Effector CD4-positive, alpha-beta T cell (primary cell): ENCODE measurements around the gene METTL8.
"Not testable (repeated sequence)": the region's sequence is repeated elsewhere in the genome, so short reads cannot be mapped to it uniquely, and the experiment has no call there.

Experiments
- DNase-seq: peaks from one replicate; pipeline ENCODE4 v3.0.0-alpha.2; 2020

Gene METTL8

DNA sequence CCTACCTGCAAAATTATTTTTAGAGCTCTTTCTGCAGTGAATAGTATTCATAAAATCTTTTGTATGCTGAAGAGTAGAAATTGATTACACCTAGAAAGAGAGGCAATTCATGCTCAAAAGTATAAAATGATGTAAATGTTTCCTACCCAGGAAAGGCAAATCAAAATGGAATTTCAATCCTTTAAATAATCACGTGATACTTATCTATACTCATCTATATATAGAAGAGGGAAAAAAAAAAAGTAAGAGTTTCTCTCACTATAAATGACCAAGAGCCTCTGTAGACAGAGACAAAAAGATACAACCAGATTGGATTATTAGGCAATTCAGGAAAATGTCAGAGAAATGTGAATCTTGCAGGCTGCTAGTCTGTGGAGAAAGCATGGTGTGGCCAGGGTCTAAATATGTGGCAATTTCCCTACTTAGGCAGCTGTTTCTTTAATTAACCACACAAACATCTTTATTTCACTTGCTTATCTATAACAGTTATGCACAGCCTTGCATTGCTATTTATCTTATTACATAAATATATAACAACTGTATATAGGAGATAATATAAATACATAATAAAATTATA, 39.5 kb downstream of the METTL8 start:
- DNase-seq = no peak

DNA sequence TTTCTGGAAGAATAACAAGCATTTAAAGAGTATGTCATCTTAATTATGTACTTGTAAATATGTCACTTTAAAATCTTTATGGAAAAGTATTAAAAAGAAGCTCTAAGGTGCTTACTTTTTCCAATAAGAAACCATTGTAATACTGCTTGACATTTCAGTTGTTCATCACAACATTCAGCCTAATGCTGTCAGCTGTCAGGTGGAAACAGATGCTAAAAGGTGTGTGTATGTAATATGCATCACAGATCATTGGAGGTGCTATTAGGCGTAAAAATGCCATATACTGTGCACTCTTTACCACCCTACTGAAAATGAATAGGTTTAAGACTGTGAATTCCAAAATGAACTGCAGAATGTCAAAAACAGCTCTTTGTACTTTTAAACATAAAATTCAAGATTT, 40.3 kb downstream of the METTL8 start:
- no peak for DNase-seq

DNA sequence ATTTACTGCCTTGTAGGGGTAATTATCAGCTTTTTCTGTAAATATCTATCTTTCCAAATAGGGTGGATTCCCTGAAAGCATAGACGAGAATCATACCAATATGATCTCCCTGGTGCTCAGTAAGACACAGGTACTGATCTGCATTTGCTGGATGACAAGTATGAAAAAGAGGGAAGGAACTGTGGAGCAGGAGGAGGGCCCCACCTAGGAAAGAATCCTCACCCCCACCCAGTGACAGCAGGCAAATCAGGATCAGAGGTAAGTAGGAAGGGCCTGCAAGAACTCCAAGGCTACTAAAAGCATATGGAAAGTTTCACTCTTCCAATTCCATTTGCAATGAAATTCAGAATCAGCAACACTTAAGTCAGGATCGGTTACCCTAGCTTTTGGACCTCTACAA, 42.3 kb downstream of the METTL8 start:
- no peak for DNase-seq

DNA sequence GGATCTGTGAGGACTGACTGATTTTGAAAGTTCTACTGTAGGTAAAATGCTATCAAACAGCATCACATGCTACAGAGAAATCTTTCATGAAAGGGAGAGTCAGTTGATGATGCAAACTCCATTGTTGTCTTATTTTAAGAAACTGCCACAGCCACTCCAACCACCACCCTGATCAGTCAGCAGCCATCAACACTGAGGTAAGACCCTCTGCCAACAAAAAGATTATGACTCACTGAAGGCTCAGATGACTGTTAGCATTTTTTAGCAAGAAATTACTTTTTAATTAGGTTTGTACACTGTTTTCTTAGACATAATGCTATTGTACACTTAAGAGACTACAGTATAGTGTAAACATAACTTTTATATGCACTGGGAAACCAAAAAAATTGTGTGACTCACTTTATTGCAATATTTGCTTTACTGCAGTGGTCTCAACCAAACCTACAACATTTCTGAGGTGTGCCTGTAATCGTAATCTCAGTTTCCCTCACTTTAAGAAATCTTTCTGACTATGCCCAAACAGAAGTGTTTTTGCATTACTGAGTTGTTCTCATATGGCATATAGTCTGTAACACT, 42.8 kb downstream of the METTL8 start:
- no peak for DNase-seq

DNA sequence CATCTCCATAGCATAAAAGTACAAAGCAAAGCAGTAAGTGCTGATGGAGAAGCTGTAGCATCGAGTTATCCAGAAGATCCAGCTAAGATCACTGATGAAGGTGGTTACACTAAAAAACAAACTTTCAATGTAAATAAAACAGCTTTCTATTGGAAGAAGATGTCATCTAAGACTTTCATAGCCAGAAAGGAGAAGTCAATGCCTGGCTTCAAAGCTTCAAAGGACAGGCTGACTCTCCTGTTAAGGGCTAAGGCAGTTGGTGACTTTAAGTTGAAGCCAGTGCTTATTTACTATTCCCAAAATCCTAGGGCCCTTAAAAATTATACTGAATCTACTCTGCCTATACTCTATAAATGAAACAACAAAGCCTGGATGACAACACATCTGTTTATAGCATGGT, 44.0 kb downstream of the METTL8 start:
- no peak for DNase-seq

DNA sequence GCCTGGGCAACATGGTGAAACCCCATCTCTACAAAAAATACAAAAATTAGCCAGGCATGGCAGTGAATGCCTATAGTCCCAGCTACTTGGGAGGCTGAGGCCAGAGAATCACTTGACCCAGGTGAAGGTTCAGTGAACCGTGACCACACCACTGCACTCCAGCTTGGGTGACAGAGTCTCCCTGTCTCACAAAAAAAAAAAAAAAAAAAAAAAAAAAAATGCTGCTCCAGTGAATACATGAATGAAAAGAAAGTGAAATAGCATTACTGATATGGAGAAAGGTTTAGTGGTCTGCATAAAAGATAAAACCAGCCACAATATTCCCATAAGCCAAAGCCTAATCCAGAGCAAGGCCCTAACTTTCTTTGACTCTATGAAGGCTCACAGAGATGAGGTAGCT, 44.5 kb downstream of the METTL8 start:
- no peak for DNase-seq

DNA sequence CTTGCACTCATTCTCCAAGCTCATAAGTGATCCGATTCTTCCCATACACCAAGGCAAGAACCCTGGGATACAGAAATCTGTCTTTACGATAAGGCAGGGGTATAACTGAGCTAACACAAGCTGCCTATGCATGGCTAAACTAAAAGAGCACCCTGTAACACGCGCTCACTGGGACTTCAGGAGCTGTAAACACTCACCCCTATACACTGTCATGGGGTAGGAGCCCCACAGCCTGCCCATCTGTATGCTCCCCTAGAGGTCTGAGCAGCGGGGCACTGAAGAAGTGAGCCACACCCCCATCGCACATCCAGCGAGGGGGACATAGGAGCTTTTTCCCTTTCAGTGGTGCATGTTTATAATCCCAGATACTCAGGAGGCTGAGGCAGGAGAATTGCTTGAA, 46.7 kb downstream of the METTL8 start:
- DNase-seq = no peak

DNA sequence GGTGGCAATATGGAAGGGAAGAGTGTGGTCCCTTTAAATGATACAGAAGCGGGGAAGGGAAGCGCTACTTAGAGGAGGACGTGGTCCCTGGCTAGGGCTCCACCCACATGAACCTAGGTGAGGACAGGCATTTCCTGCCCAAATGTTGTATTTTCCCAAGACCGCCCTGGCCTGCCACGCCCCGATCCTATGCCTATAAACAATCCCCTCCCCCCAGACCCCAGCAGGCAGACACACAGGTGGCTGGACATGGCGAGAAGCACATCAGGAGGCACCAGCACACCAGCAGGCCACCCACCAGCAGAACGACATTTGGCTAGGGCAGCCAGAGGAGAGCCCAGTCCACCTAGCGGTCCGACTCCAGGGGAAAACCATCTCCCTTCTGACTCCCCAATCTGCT, 47.2 kb downstream of the METTL8 start:
- no peak for DNase-seq

DNA sequence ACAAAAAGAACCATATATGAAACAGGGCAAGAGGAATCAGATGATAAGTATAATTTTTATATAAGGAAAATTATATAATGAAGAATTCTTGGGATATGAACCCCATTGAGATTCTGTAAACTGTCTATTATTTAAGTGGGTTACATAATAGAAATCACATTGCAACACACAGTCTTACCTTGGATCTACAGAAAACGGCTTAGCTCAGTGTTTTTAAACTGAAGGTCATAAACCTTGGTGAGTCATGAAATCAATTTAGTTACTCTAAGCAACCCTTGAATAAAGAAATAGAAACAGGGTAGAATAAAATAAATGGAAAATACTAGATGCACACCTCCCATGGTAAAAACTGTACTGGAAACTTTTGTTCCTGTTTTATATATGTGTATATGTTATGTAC, 50.7 kb downstream of the METTL8 start:
- DNase-seq = no peak

DNA sequence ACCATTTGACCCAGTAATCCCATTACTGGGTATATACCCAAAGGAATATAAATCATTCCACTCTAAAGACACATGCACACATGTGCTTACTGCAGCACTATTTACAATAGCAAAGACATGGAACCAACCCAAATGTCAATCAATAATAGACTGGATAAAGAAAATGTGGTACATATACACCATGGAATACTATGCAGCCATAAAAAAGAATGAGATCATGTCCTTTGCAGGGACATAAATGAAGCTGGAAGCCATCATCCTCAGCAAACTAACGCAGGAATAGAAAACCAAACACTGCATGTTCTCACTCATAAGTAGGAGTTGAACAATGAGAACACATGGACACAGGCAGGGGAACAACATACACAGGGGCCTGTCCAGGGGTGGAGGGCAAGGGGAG, 51.6 kb downstream of the METTL8 start:
- not testable (repeated sequence) for DNase-seq

DNA sequence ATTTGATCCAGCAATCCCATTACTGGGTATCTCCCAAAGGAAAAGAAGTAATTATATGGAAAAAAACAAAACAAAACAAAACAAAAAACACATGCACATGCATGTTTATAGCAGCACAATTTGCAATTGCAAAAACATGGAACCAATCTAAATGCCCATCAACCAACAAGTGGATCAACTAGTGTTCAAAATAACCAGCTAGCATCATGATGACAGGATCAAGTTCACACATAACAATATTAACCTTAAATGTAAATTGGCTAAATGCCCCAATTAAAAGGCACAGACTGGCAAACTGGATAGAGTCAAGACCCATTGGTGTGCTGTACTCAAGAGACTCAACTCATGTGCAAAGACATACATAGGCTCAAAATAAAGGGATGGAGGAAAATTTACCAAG, 55.9 kb downstream of the METTL8 start:
- DNase-seq = not testable (repeated sequence)

DNA sequence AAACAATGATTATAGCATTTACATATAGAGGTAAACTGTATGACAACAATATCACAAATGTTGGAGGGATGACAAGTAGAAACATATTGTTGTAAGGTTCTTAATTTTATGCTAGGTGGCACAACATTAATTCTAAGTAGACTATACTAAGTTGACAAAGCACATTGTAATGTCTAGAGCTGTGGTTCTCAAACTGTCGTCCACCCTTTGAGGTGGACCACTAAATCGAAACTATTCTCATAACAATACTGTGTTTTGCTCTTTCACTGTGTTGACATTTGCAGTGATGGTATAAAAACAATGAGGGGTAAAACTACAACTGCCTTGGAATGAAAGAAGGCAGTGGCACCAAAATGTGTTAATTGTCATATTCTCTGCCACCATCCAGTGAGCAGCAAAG, 66.1 kb downstream of the METTL8 start:
- DNase-seq = no peak

DNA sequence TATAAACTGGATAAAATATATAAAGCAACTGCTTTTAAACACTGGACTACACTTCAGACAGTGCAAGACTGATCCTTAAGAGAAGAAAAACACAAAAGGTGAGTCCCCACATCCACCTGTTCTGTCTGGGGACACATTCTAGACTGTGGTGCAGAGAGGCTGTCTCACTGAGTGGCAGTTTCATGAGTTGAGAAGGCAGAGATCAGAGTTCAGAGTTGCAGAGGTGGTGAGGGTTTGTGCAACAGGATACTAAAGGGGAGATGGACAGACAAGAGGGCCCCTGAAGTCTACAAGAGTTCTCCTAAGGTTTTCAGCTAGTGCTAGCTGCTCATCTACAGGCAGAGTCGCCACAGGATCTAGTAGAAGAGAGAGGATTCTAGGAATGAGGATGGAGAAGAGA, 68.0 kb downstream of the METTL8 start:
- DNase-seq = no peak

DNA sequence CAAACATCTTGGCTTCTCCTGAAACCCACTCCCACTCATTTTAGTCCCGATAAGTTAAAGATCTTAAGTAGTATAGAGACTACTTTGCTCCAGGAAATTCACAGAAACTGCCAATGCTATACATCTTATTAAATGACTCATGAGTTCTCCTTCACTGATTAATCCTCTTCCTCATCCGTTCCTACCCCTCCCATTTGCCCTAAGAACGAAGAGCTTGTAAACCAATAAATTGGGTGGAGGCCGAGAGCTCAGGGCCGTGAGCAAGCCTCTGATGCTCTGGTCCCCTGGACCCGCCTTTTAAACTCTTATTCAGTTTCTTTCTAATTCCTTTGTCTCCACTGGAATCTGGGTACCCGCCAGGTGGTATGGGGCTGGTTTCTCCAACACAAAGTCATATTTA, 68.6 kb downstream of the METTL8 start:
- no peak for DNase-seq

DNA sequence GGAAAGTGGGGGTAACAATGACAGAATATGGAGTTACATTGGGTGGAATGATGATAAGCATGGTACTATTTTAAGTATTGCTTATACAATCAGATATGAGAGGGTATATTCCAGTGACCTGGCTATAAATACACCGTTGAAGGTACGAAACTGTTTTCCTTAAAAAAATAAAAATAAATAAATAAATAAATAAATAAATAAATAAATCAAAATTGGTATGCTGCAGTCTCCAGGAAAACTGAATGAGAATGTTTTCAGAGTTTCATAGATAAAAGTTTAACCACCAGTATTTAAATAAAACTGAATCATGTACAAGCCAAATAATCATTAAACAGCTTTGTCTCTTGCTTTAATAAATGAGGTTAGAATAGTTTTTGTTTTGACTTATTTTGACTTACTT, 71.4 kb downstream of the METTL8 start:
- no peak for DNase-seq

DNA sequence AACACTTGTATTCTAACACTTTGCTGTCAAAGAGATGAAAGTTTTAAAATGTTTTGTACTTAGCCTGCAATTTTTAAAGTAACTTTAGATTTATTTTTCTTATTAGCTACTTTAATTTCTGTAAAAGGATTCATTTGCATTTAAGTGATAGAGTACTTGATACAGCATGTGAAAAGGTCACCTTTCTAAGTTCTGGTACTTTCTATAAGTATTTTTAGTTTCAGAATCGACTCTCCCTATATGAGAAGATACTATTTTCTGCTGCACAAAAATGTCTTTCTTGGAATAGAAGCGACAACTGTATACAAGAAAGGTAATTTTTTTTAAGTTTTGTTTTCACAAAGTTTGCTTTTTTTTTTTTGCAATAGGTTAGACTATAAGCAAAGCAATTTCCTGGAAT, 72.9 kb downstream of the METTL8 start:
- DNase-seq = no peak

DNA sequence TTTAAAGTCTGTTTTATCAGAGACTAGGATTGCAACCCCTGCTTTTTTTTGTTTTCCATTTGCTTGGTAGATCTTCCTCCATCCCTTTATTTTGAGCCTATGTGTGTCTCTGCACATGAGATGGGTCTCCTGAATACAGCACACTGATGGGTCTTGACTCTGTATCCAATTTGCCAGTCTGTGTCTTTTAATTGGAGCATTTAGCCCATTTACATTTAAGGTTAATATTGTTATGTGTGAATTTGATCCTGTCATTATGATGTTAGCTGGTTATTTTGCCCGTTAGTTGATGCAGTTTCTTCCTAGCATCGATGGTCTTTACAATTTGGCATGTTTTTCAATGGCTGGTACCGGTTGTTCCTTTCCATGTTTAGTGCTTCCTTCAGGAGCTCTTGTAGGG, 80.0 kb downstream of the METTL8 start:
- not testable (repeated sequence) for DNase-seq

DNA sequence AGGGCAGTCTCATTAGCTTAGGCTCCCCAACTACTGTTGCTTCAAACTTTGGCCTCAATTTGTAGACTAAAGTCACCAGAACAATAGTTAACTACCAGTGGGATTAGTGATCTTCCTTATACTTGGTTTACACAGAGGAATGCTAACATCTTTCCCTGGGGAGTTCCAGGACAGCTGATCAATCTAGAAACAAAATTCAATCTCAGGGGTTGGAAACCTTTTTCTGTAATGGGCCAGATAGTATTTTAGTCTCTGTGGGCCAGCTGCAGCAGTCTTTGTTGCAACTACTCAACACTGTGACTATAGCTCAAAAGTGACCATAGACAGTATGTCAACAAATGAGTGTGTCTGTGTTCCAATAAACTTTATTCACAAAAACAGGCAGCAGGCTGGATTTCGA, 85.7 kb downstream of the METTL8 start:
- no peak for DNase-seq

DNA sequence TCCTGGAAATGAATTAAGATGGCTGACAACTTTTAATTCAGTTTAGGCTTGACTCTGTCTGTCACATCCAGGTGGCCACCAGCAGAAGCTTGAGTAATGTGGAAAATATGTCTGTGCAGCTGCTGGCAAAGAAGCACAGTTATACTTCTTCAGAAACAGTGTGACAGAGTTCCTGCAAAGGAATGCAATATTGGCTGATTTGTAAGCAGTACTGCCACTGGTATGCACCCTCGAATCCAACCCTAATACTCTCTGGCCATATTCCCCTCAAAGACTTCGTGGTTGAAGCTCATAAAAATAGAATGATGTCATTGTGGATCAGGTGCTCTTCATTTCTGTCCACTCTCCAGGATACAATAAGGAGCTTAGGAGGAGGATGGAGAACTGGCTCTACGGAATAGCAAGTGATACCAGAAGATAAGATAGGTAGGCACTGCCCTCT, 86.2 kb downstream of the METTL8 start:
- no peak for DNase-seq

DNA sequence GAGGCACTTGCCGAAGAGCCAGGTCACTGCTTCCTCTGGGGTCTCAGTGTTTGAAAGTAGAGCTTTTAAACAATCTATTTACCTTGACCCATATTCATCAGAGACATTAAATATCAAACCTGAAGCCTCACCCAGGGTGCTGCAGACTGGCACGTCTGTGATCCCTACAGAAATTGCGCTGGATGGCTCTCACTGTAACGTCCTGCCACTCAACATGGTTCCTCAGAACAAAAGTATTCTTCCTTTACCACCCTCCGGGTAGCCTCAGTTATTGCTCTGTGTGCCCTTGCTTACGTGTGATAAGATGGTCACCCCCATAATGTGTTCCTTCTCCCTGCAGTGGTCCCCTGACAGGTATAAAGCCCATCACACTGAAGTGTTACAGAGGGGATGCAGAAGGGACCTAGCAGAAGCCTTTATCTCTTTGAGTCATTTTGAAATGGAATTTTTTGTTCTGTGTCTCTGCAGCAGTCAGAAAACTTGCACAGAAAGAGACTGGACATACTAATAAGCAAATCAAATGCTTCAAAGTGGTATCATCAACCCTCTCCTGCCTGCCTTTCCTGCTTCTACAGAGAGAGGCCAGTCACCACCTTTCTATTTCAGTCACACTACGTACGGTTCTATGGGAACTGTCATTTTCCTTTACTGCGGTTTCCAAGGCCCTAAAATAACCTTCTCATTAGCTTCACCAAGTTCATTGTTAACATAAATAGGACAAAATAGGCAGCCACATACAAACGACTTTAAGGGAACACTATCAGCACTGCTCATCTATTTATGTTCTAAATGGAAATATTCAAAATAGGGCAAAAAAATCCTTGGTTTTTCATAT, 86.8 kb downstream of the METTL8 start:
- no peak for DNase-seq

DNA sequence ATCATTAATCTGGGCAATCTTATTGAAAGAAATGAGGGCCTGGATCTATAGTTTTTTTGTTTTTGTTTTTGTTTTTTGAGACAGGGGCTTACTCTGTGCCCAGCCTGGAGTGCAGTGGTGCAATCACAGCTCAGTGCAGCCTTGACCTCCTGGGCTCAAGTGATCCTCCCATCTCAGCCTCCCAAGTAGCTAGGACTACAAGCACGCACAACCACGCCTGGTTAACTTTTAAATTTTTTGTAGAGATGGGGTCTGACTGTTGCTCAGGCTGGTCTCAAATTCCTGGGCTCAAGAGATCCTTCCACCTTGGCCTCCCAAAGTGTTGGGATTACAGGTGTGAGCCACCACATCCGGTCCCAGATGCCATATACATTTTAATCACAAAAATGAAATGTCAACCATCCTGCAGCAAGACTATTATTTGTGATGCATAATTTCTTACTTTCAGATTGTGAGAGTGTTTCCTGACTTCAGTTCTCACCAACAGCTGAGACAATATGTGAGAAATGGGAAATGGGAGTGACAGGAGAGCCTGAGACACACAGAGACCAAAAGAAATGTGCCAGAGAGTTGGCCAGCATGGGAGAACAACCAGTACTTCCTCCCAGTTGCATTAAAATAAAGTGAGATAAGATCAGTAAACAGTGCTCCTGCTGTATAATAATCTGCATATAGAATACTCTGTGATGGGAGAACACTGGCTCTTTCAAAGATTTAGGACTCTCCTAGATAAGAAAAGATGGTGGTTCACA, 87.6 kb downstream of the METTL8 start:
- DNase-seq = no peak

DNA sequence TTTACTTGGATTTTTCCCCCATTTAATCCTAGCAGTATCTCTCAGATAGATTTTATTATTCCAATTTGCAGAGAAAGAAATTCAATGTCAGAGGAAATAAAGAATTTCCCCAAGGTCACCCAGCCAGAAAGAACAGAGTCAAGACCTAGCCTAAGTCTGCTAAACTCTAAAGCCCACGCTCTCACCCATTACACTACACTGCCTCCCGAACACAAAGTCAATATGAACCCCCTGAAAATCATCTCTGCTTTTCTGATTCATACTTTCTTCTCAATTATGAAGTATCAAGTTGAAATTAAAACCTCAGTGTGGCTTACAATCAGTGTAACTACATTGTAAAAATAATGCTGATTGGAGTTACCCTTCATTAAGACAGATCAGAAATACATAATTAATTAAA, 89.6 kb downstream of the METTL8 start:
- DNase-seq = no peak

DNA sequence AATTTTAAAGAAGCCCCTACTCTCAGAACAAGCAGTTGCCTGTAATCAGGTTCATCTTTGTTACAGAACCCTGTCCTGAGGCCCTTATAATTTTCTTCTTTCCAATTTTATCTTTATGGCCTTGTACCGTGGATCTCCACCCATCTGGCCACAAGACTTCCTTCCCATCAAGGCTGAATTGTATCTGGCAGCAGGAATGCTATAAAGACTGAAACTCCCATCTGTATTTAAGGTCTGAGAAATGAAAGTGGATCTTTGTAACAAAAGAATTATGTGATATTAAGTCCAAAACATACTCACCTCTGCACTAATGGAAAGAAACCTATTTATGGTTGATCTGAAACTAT, 91.8 kb downstream of the METTL8 start:
- DNase-seq = no peak
